ENCODE measurements around the gene MSH3.

GRCh38 chr5:80703747-80704146 lies 49.3 kb downstream of the MSH3 start:
- TF ChIP-seq ZFP30 (CRISPR knock-in tag; IDR thresholded peaks at IDR 0.05) (no peak), TCF4 (CRISPR knock-in tag; IDR thresholded peaks at IDR 0.05; ENCODE audit: borderline replicate concordance) (no peak)
- TF ChIP-seq, protein P1, sequence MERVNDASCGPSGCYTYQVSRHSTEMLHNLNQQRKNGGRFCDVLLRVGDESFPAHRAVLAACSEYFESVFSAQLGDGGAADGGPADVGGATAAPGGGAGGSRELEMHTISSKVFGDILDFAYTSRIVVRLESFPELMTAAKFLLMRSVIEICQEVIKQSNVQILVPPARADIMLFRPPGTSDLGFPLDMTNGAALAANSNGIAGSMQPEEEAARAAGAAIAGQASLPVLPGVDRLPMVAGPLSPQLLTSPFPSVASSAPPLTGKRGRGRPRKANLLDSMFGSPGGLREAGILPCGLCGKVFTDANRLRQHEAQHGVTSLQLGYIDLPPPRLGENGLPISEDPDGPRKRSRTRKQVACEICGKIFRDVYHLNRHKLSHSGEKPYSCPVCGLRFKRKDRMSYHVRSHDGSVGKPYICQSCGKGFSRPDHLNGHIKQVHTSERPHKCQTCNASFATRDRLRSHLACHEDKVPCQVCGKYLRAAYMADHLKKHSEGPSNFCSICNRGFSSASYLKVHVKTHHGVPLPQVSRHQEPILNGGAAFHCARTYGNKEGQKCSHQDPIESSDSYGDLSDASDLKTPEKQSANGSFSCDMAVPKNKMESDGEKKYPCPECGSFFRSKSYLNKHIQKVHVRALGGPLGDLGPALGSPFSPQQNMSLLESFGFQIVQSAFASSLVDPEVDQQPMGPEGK (CRISPR knock-in tag; IDR thresholded peaks at IDR 0.05; ENCODE audit: borderline replicate concordance), result no peak

Measured in SK-N-SH treated with all-trans-retinoic acid at 6 μM for 48 hours (cell line).